K562 (cell line): ENCODE results near the gene AP1M1. TPM values are rescaled to one million over a fixed set of nuclear protein-coding genes. Genes with fewer than 3 reads are reported as not detected.

Experiments
- ATAC-seq: fragments of 200-7000 bp; cut with Tn5 transposase; 3 replicates; pipeline ENCODE4 v1.9.1; 2020; ENCODE audit warnings: moderate library complexity
- BruUV-seq: library from RNA; stranded (reverse); fragments of 400-500 nt; replicated peaks from 2 replicates; lab custom pipeline; 2021; lab: Mats Ljungman, UMichigan
- CTCF ChIA-PET: fragments of 300-600 bp; formaldehyde crosslinking; extraction: SDS; loops from one replicate; lab custom pipeline; 2021; ENCODE audit warnings: low intra/inter-chr PET ratio; lab: Yijun Ruan, JAX
- POLR2A ChIA-PET: fragments of 300-600, 350-650 bp; sonication (Branson Sonifier 250); formaldehyde crosslinking; extraction: SDS; loops from one replicate; lab custom pipeline; 2021; ENCODE audit warnings: antibody characterized with exemption, inconsistent platforms; lab: Yijun Ruan, JAX
- DNase-seq, 4 experiments: peaks; one replicate each; pipeline versions ENCODE4 v3.0.0 to v3.0.0-alpha.2; 2011 to 2018; ENCODE audit warnings: low spot score in 3 of 4, mixed read lengths in 3 of 4; ENCODE audit errors: extremely low read depth in 1 of 4
- FAIRE-seq: peaks from 2 replicates; lab custom pipeline; 2011; peaks lifted over from hg19 to GRCh38; lab: Jason Lieb, UNC
- H2AFZ ChIP-seq: 2 replicates; pipeline ENCODE4 v1.6.0; 2011; ENCODE audit warnings: low read depth, low read length, control low read depth, inconsistent platforms
- H3K27ac ChIP-seq: fragments of 200-600 bp; 3 replicates; pipeline ENCODE4 v1.8.0; 2011; ENCODE audit warnings: low read depth, mild to moderate bottlenecking, control low read depth, inconsistent platforms, low read length, moderate library complexity, mixed read lengths; ENCODE audit errors: extremely low read depth
- H3K27me3 ChIP-seq, 2 experiments: fragments of 300-600 bp in 1 of 2; 2 replicates in 1 of 2; 3 replicates in 1 of 2; pipeline versions ENCODE4 v1.6.0 to v1.8.0; 2011; ENCODE audit warnings: inconsistent platforms in 2 of 2, low read length in 2 of 2, mild to moderate bottlenecking in 1 of 2, mixed read lengths in 1 of 2, moderate library complexity in 1 of 2; ENCODE audit not compliant: control insufficient read depth in 2 of 2, insufficient read depth in 2 of 2
- H3K36me3 ChIP-seq: fragments of 300-600 bp; 3 replicates; pipeline ENCODE4 v1.8.0; 2011; ENCODE audit warnings: mild to moderate bottlenecking, low read length, inconsistent platforms; ENCODE audit not compliant: control insufficient read depth, insufficient read depth
- H3K4me1 ChIP-seq, 2 experiments: fragments of 200-600 bp in 1 of 2; replicated peaks in 1 of 2; 2 replicates in 1 of 2; 3 replicates in 1 of 2; pipeline versions ENCODE4 v1.5.1 to v1.8.0; 2011; ENCODE audit warnings: inconsistent platforms in 2 of 2, low read length in 2 of 2, mild to moderate bottlenecking in 1 of 2, mixed read lengths in 1 of 2, moderate library complexity in 1 of 2; ENCODE audit not compliant: control insufficient read depth in 2 of 2, insufficient read depth in 2 of 2
- H3K4me2 ChIP-seq: 2 replicates; pipeline ENCODE4 v1.6.1; 2011; ENCODE audit warnings: low read length, control low read depth, inconsistent platforms, mixed read lengths; ENCODE audit not compliant: insufficient read depth
- H3K4me3 ChIP-seq: fragments of 200-600 bp; sonication (generic), shearing (Covaris generic); 2 replicates; pipeline ENCODE4 v1.5.1; 2016; ENCODE audit warnings: control low read depth, inconsistent platforms
- H3K79me2 ChIP-seq: fragments of 200-600 bp; 3 replicates; pipeline ENCODE4 v1.8.0; 2011; ENCODE audit warnings: low read length, inconsistent platforms; ENCODE audit not compliant: control insufficient read depth, insufficient read depth
- H3K9ac ChIP-seq, 2 experiments: 2 replicates each; pipeline versions ENCODE4 v1.6.0 to v1.6.1; 2011; ENCODE audit warnings: low read depth in 2 of 2, low read length in 2 of 2, control low read depth in 1 of 2, inconsistent platforms in 1 of 2, mild to moderate bottlenecking in 1 of 2, mixed read lengths in 1 of 2; ENCODE audit not compliant: insufficient read depth in 1 of 2
- H3K9me1 ChIP-seq: one replicate; pipeline ENCODE4 v1.6.0; 2011; ENCODE audit warnings: inconsistent platforms, mild to moderate bottlenecking, low read length, moderate library complexity; ENCODE audit not compliant: control insufficient read depth, insufficient read depth
- H3K9me3 ChIP-seq: replicated peaks from 2 replicates; pipeline ENCODE4 v1.5.1; 2011; ENCODE audit warnings: low read depth, low read length, inconsistent platforms; ENCODE audit not compliant: control insufficient read depth, insufficient read depth
- H4K20me1 ChIP-seq: replicated peaks from 2 replicates; pipeline ENCODE4 v1.6.1; 2011; ENCODE audit warnings: low read length, inconsistent platforms, mixed read lengths; ENCODE audit not compliant: control insufficient read depth, insufficient read depth
- BCOR ChIP-seq: fragments of 450-650 bp; IDR thresholded peaks from 2 replicates; pipeline ENCODE4 v1.6.1; 2016
- ELF2 ChIP-seq: fragments of 250-450 bp; sonication (Bioruptor Pico); IDR thresholded peaks from 2 replicates; pipeline ENCODE4 v1.5.0; 2021; ENCODE audit warnings: mild to moderate bottlenecking
- ETV1 ChIP-seq: fragments of 450-650 bp; conservative IDR thresholded peaks from 2 replicates; pipeline ENCODE4 v1.6.1; 2016; ENCODE audit warnings: missing genetic modification characterization, control low read depth, low read depth, missing compliant biosample characterization
- PML ChIP-seq: IDR thresholded peaks from 2 replicates; pipeline ENCODE4 v1.6.1; 2012; ENCODE audit warnings: low read length, inconsistent platforms
- PRPF4 ChIP-seq: fragments of 200-400 bp; formaldehyde crosslinking; IDR thresholded peaks from one replicate; pipeline ENCODE4 v1.6.1; 2017; ENCODE audit warnings: low read length, low read depth, mild to moderate bottlenecking; ENCODE audit not compliant: insufficient read depth, poor library complexity, severe bottlenecking
- SREBF1 ChIP-seq: fragments of 150-350 bp; IDR thresholded peaks from 2 replicates; pipeline ENCODE4 v1.6.1; 2014; ENCODE audit warnings: antibody characterized with exemption, low read depth, low read length, borderline replicate concordance
- TGIF2 ChIP-seq: sonication (generic); formaldehyde crosslinking; IDR thresholded peaks from 2 replicates; pipeline ENCODE4 v1.8.1; 2022; ENCODE audit warnings: mild to moderate bottlenecking, missing genetic modification reagents, moderate library complexity
- TRIM28 ChIP-seq: fragments of 450-650 bp; IDR thresholded peaks from 2 replicates; pipeline ENCODE4 v1.6.1; 2017
- ZKSCAN1 ChIP-seq: fragments of 150-350 bp; IDR thresholded peaks from 2 replicates; pipeline ENCODE4 v1.6.1; 2016; ENCODE audit warnings: low read depth, low read length
- ZNF124 ChIP-seq: sonication (generic); formaldehyde crosslinking; IDR thresholded peaks from 2 replicates; pipeline ENCODE4 v1.8.1; 2022; ENCODE audit warnings: missing genetic modification reagents
- ZNF175 ChIP-seq: fragments of 200-800 bp; sonication (Bioruptor generic); IDR thresholded peaks from 2 replicates; pipeline ENCODE4 v1.6.1; 2016; ENCODE audit warnings: low read depth, mild to moderate bottlenecking, missing genetic modification characterization, missing compliant biosample characterization
- ZNF24 ChIP-seq: fragments of 450-650 bp; IDR thresholded peaks from 2 replicates; pipeline ENCODE4 v1.6.1; 2016
- ZNF408 ChIP-seq: fragments of 250-450 bp; sonication (Bioruptor Pico); IDR thresholded peaks from 2 replicates; pipeline ENCODE4 v1.4.0; 2020; ENCODE audit warnings: low read depth, mild to moderate bottlenecking, moderate library complexity
- WGBS: fragments of 100-300 bp; shearing (Covaris generic); methylation state at CpG from one replicate; pipeline ENCODE4 v1.1.6; 2016; ENCODE audit warnings: low coverage, mixed read lengths; ENCODE audit not compliant: insufficient coverage; ENCODE audit errors: missing lambda C conversion rate; 5-methylcytosine and 5-hydroxymethylcytosine counted together
- in situ Hi-C: fragments of 300-500 bp; cut with MboI; formaldehyde crosslinking; loops from 4 replicates; pipeline ENCODE4 v1.15.0; 2018; ENCODE audit warnings: inconsistent platforms, mixed read lengths
- intact Hi-C: fragments of 100-400 bp; cut with micrococcal nuclease; formaldehyde crosslinking; loops from 2 replicates; pipeline ENCODE4 v1.14.2; 2022
- polyA plus RNA-seq, 8 experiments: library from polyadenylated mRNA; depleted of rRNA in 4 of 8; stranded (reverse) in 5 of 8; unstranded in 3 of 8; fragments of >200 nt; fragmentation: Nextera tagmentation in 2 of 8; fragmentation: Illumina TruSeq in 1 of 8; extraction: Ambion mirVana in 2 of 8; extraction: Trizol in 1 of 8; gene quantifications; 2 replicates each; pipeline versions ENCODE4 v1.2.1 to v1.2.3, GENCODE V29; 2011 to 2014; ENCODE audit warnings: inconsistent platforms in 1 of 8, missing spikeins in 1 of 8
- total RNA-seq, 7 experiments: library from RNA; depleted of rRNA in 6 of 7; stranded (reverse); fragments of >200 nt in 6 of 7; fragmentation: Illumina TruSeq in 2 of 7; extraction: Trizol in 2 of 7; gene quantifications; 2 replicates each; pipeline versions ENCODE4 v1.2.1 to v1.2.3, GENCODE V29; 2011 to 2021; ENCODE audit warnings: low replicate concordance in 1 of 7
- TF ChIP-seq, protein P1 (sequence below): fragments of 250-450 bp; sonication (Bioruptor Pico); IDR thresholded peaks from 2 replicates; pipeline ENCODE4 v1.5.0; 2021
- TF ChIP-seq, protein P2 (sequence below): fragments of 250-450 bp; sonication (Bioruptor Pico); IDR thresholded peaks from 2 replicates; pipeline ENCODE4 v1.8.0; 2021; ENCODE audit warnings: moderate library complexity, mild to moderate bottlenecking, inconsistent platforms
- TF ChIP-seq, protein P3 (sequence below): fragments of 250-450 bp; sonication (Bioruptor Pico); IDR thresholded peaks from 2 replicates; pipeline ENCODE4 v1.8.0; 2022; ENCODE audit warnings: moderate library complexity, mild to moderate bottlenecking, inconsistent platforms

AP1M1 gene
- total and polyA plus RNA-seq, 9 of the 15 experiments (the other 6 are each of a cell fraction or from before 2014, with no cell fraction given), result 0.87 to 56.2 (median 29.1) TPM

DNA sequence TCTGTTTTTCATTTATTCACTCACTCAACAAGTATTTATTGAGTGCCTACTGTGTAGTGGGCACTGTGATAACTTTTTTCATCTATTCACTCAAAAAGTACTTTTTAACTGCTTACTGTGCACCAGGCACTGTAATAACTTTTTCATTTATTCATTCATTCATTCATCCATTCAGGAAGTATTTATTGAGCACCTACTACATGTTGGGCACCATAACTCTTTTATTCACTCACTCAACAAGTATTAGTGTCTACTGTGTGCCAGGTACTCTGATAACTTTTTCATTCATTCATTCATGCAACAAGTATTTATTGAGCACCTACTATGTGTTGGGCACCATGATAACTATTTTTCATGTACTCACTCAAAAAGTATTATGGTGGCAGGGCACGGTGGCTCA lies 31.3 kb upstream of the AP1M1 start:
- Histone ChIP-seq H3K4me1 (no peaks in the 10 kb centered on the region; a peak in 1 of 5 replicates), H3K9me1 (no peaks in the 10 kb centered on the region), H3K79me2 (no peaks in the 10 kb centered on the region), H3K36me3 (no peaks in the 10 kb centered on the region), H3K4me2 (no peak overlapping the region), H3K4me3 (no peak overlapping the region), H3K27me3 (no peaks in the 10 kb centered on the region; a peak in 1 of 5 replicates), H3K9ac (no peak overlapping the region), H3K9me3 (peaks cover 3% of the 10 kb centered on the region; the same call in 1 of the 2 replicates), H2AFZ (no peak overlapping the region), H4K20me1 (no peaks in the 10 kb centered on the region), H3K27ac (no peak overlapping the region)
- POLR2A ChIA-PET, result no interaction called here
- intact Hi-C loops, result no loop called here
- TF ChIP-seq BCOR, result peak; percentile 35; the same call in 1 of the 2 replicates
- peak; percentile 90 for TF ChIP-seq ZNF24
- TF ChIP-seq ETV1 (tag), result peak; percentile 35; the same call in 1 of the 2 replicates
- peak; percentile 31; the same call in 1 of the 2 replicates for TF ChIP-seq ZKSCAN1
- no peak for TF ChIP-seq PRPF4
- DNase-seq, result no peak
- no peak for FAIRE-seq
- no peak for ATAC-seq
- in situ Hi-C loops, result no loop called here
- 44% methylated on average over 1 of the region's 1 CpG for WGBS
- no TSS peak for BruUV-seq
- CTCF ChIA-PET, result no interaction called here

DNA sequence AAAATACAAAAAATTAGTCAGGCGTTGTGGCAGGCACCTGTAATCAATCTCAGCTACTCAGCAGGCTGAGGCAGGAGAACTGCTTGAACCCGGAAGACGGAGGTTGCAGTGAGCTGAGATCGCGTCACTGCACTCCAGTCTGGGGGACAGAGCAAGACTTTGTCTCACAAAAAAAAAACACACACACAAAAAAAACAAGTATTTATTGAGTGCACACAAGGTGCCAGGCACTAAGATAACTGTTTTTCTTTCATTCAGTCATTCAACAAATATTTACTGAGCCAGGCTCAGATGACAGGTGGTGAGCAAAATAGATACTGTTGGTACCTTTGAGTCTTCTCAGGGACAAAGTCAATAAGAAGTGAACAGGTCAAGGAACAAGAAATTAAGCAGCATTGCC lies 30.7 kb upstream of the AP1M1 start:
- no peaks in the 10 kb centered on the region for H4K20me1 ChIP-seq
- WGBS, result 60% methylated on average over 5 of the region's 5 CpGs
- H3K36me3 ChIP-seq, result no peaks in the 10 kb centered on the region
- in situ Hi-C loops, result no loop called here
- peaks cover 3% of the 10 kb centered on the region; the same call in 1 of the 2 replicates for H3K9me3 ChIP-seq
- H3K9me1 ChIP-seq, result no peaks in the 10 kb centered on the region
- H3K27me3 ChIP-seq, result peaks cover 0 to under 1% of the 10 kb centered on the region in 2 experiments; a peak in 1 of 5 replicates
- intact Hi-C loops, result no loop called here
- FAIRE-seq, result no peak
- no peaks in the 10 kb centered on the region for H3K4me1 ChIP-seq
- ChIA-PET CTCF (no interaction called here), POLR2A (no interaction called here)
- ATAC-seq, result no peak
- no peak overlapping the region for H3K4me3 ChIP-seq
- no TSS peak for BruUV-seq
- no peak overlapping the region for H2AFZ ChIP-seq
- no peak overlapping the region for H3K9ac ChIP-seq
- no peaks in the 10 kb centered on the region for H3K79me2 ChIP-seq
- no peak for DNase-seq
- no peak overlapping the region for H3K4me2 ChIP-seq
- H3K27ac ChIP-seq, result no peak overlapping the region
- TF ChIP-seq ELF2 (CRISPR knock-in tag) (no peak), ZNF408 (CRISPR knock-in tag) (no peak), SREBF1 (no peak), TGIF2 (no peak), TRIM28 (no peak), PML (no peak), ZNF124 (no peak), ZNF175 (CRISPR knock-in tag) (no peak)
- TF ChIP-seq, protein P1, sequence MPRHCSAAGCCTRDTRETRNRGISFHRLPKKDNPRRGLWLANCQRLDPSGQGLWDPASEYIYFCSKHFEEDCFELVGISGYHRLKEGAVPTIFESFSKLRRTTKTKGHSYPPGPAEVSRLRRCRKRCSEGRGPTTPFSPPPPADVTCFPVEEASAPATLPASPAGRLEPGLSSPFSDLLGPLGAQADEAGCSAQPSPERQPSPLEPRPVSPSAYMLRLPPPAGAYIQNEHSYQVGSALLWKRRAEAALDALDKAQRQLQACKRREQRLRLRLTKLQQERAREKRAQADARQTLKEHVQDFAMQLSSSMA, result no peak
- TF ChIP-seq, protein P2, sequence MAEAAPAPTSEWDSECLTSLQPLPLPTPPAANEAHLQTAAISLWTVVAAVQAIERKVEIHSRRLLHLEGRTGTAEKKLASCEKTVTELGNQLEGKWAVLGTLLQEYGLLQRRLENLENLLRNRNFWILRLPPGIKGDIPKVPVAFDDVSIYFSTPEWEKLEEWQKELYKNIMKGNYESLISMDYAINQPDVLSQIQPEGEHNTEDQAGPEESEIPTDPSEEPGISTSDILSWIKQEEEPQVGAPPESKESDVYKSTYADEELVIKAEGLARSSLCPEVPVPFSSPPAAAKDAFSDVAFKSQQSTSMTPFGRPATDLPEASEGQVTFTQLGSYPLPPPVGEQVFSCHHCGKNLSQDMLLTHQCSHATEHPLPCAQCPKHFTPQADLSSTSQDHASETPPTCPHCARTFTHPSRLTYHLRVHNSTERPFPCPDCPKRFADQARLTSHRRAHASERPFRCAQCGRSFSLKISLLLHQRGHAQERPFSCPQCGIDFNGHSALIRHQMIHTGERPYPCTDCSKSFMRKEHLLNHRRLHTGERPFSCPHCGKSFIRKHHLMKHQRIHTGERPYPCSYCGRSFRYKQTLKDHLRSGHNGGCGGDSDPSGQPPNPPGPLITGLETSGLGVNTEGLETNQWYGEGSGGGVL, result no peak
- TF ChIP-seq, protein P3, sequence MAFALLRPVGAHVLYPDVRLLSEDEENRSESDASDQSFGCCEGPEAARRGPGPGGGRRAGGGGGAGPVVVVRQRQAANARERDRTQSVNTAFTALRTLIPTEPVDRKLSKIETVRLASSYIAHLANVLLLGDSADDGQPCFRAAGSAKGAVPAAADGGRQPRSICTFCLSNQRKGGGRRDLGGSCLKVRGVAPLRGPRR (CRISPR knock-in tag), result no peak
